ENCODE results near the gene FOXK1.
"Not testable (repeated sequence)": the region's sequence is repeated elsewhere in the genome, so short reads cannot be mapped to it uniquely, and the experiment has no call there.

FOXK1 gene

DNA sequence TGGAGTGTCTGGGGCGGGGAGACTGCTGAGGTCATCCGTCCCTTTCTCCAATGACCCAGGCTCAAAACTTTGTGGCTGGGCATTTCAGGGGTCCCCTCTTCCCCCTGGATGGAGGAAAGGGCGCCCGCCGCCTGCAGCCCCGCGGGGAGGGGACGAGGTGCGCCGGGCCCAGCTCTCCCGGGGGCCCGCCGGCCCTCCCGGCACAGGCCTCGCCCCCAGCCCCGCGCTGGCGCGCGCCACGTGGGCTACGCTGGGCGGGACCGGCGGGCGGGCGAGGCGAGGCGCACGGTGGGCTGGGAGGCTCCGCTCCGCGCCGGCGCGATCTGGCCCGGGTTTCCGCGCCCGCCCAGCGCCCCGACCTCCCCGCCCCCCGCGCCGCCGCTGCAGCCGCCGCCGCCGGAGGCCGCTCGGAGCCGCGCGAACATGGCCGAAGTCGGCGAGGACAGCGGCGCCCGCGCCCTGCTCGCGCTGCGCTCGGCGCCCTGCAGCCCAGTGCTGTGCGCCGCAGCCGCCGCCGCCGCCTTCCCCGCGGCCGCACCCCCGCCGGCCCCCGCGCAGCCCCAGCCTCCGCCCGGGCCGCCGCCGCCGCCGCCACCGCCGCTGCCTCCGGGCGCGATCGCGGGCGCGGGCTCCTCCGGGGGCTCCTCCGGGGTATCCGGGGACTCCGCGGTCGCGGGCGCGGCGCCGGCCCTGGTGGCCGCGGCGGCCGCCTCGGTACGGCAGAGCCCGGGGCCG, at the start of gene FOXK1:
Gene FOXK1, plus strand, starts transcription at position 410 of the 735 bp plus-strand sequence. Its CDS starts 14 bp downstream, at position 424.
- peak; percentile 77 for ATAC-seq
- Mint-ChIP-seq H3K4me3 (peak within 1 kb of the TSS; percentile 98), H3K9me3 (no peaks in the 10 kb centered on the region), H3K27ac (peak within 1 kb of the TSS; percentile 99), H3K4me1 (peaks cover 36% of the 10 kb centered on the region), H3K36me3 (ENCODE audit: low read depth) (peaks cover 12% of the 10 kb centered on the region), H3K27me3 (no peaks in the 10 kb centered on the region)
- DNase-seq: peak; percentile 88

DNA sequence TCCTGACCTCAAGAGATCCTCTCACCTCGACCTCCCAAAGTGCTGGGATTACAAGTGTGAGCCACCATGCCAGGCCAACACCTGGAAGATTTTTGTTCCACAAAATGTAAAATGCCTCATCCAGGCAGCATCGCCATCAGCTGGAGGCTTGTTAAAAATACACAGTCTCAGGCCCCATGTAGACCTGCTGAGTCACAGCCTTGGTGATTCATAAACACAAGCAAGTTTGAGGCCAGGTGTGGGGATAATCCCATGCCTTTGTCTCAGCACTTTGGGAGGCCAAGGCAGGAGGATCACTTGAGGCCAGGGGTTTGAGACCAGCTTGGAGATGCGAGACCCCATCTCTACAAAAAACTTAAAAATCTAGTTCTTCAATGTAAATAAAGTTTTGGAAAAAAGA, 49.1 kb upstream of the FOXK1 start:
- Mint-ChIP-seq H3K36me3 (ENCODE audit: low read depth) (no peaks in the 10 kb centered on the region), H3K27me3 (peaks cover 11% of the 10 kb centered on the region), H3K27ac (no peak overlapping the region), H3K4me3 (no peak overlapping the region), H3K9me3 (no peaks in the 10 kb centered on the region), H3K4me1 (no peaks in the 10 kb centered on the region)
- DNase-seq (no peak), ATAC-seq (peak; percentile 69)

DNA sequence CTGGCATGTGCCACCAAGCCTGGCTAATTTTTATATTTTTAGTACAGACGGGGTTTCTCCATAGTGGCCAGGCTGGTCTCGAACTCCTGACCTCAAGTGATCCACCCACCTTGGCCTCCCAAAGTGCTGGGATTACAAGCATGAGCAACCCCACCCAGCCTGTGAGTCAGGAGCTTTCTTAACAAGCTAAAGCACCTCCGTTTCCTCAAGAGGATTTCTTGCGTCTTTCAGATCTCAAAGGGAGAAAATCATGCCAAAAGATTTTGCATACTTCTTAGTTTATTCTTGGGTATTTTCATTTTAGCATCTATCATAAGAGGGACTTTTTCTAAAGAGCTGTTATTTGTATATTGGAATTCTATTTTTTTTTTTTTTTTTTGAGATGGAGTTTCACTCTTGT, 47.9 kb upstream of the FOXK1 start:
- H3K27me3 Mint-ChIP-seq: peaks cover 11% of the 10 kb centered on the region
- peaks cover 1% of the 10 kb centered on the region for H3K4me1 Mint-ChIP-seq
- DNase-seq (no peak), ATAC-seq (no peak)
- H3K36me3 Mint-ChIP-seq (ENCODE audit: low read depth): no peaks in the 10 kb centered on the region
- no peak overlapping the region for H3K27ac Mint-ChIP-seq
- no peak overlapping the region for H3K4me3 Mint-ChIP-seq
- no peaks in the 10 kb centered on the region for H3K9me3 Mint-ChIP-seq

DNA sequence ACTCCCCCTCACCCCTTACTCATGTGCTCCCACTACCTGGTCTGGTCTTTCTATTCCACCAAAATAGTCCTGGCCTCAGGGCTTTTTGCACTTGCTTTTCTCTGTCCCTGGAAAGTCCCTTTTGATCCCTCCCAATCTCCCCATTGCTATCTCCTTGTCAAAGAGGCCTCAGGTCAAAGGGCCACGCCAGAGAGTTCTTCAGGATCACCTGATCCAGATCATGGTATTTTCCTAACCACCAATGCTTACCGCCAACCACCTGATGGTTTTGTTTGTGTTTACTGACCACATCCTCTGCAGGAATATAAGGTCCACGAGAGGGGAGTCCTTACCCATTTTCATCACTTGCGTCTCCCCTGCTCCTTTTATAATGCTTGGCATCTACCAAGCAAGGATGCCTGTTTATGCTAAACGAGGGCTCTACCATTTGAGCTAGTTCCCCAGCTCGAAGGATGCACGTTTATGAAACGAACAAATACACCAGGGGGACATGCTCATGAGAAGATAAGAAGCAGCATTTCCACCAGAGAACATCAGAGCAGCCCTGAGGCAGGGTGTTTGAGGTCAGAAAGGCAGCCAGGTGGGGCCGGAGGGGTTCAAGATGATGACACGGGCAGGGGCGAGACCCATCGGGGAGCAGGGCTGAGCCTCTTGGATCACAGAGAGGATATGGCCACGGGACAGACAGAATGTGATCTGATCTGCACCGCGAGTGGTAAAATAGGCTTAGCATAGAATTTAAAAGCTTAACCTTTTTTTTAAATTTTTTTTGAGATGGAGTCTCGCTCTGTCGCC, 43.1 kb upstream of the FOXK1 start:
- no peak overlapping the region for H3K27ac Mint-ChIP-seq

DNA sequence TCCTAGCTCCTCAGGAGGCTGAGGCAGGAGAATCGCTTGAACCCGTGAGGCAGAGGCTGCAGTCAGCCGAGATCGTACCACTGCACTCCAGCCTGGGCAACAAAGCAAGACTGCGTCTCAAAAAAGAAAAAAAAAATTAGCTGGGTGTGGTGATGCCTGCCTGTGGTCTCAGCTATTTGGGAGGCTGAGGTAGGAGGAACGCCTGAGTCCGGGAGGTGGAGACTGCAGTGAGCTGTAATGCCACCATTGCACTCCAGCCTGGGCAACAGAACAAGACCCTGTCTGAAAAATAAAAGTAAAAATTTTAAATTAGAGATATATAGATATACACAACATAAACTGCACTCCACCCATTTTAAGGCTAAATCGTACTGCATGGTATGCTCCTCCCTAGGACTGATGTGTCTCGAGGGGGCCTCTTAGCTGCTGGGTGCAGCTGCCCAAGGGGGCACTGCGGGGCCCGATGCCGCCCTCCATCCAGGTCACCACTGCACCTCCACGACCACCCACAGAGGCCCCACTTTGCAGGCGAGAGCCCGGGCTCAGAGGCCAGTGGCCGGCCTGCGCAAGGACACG, 40.9 kb upstream of the FOXK1 start:
- H3K4me1 Mint-ChIP-seq: peaks cover 9% of the 10 kb centered on the region
- H3K9me3 Mint-ChIP-seq: no peaks in the 10 kb centered on the region
- H3K4me3 Mint-ChIP-seq: peak overlapping the region; percentile 72
- H3K27ac Mint-ChIP-seq: peak overlapping the region; percentile 64
- no peaks in the 10 kb centered on the region for H3K36me3 Mint-ChIP-seq (ENCODE audit: low read depth)
- peak; percentile 10 for DNase-seq
- peak; percentile 61 for ATAC-seq
- H3K27me3 Mint-ChIP-seq: no peaks in the 10 kb centered on the region

More for the DNA sequence above, 43.1 kb upstream of the FOXK1 start:
- Mint-ChIP-seq H3K9me3 (no peaks in the 10 kb centered on the region), H3K27me3 (peaks cover 1% of the 10 kb centered on the region), H3K4me3 (no peak overlapping the region), H3K36me3 (ENCODE audit: low read depth) (no peaks in the 10 kb centered on the region), H3K4me1 (peaks cover 9% of the 10 kb centered on the region)
- DNase-seq: no peak
- no peak for ATAC-seq

DNA sequence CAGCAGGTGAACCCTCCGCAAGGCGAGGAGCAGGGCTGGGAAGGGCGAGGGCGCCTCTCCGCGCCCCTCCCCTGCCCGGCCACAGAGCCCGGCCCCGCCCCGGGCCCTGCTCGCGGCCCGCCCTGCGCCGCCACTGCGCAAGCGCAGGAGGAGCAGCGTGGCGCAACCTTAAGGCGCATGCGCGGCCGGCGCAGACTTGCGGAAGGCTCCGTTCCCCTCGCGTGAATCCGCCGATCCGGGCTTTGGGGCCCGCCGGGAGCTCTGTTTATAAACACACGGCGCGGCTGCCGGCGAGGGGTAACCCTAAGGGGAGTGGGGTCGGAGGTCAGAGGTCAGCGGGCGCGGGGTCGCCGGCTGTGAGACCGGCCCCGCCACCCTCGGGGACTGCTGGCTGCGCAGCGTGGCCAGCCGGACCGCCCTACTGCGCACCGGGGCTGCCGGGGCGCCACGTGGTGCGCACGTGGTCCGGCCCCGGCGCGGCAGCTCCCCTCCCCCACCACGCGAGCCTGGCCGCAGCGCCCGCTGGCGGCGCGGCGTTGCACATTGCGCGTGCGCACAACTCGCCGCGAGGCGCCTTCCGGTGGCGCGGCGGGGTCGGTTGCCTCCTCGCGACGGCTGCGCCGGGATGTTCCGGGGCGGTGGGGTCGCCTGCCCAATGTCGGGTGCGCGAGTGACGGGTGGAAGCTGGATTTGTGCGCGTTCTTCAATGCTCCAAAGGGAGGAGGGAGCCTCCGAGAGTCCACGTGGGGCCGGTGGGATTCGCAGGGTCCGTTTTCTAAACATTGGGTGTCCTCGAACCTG, 40.2 kb upstream of the FOXK1 start:
- no peaks in the 10 kb centered on the region for H3K27me3 Mint-ChIP-seq
- H3K36me3 Mint-ChIP-seq (ENCODE audit: low read depth): no peaks in the 10 kb centered on the region
- DNase-seq (peak; percentile 97), ATAC-seq (peak; percentile 90)
- H3K9me3 Mint-ChIP-seq: no peaks in the 10 kb centered on the region
- H3K4me1 Mint-ChIP-seq: peaks cover 9% of the 10 kb centered on the region
- H3K27ac Mint-ChIP-seq: peak overlapping the region; percentile 95
- peak overlapping the region; percentile 88 for H3K4me3 Mint-ChIP-seq

DNA sequence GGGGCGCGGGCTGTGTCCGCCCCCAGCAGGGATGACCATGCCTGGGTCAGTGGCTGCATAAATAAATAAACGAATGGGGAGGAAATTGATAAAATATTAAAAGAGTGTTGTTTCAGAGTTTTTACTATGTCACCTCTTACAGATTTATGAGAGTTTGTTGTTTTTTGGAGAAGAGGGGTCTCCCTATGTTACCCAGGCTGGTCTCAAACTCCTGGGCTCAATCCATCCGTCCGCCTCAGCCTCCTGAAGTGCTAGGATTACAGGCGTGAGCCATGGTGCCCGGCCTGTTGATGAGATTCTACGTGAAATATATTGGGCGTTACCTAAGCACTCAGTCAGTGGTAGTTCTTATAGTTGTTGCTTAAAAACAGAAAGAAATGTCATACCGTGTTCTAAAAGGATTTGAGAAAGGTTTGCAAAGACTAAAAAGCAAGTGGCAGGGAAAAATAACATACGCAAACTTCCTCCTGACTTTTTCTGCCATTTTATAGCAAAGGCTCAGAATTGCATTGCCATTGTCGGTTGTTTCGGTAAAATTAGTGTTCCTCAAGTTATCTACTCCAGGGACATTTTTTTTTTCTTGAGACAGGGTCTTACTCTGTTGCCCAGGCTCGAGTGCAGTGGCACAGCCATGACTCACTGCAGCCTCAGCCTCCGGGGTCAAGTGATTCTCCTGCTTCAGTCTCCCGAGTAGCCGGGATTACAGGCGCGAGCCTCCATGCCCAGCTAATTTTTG, 39.5 kb upstream of the FOXK1 start:
- Mint-ChIP-seq H3K4me1 (peaks cover 9% of the 10 kb centered on the region), H3K4me3 (peak overlapping the region; percentile 88), H3K9me3 (no peaks in the 10 kb centered on the region), H3K27ac (peak overlapping the region; percentile 95), H3K36me3 (ENCODE audit: low read depth) (no peaks in the 10 kb centered on the region), H3K27me3 (no peaks in the 10 kb centered on the region)
- no peak for DNase-seq
- no peak for ATAC-seq

DNA sequence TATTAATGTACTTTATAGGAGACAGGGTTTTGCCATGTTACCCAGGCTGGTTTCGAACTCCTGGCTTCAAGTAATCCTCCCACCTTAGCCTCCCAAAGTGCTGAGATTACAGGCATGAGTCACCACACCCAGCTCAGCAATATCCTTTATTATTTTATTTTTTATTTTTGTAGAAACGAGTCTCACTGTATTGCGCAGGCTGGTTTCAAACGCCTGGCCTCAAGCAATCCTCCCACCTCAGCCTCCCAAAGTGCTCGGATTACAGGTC, 39.0 kb upstream of the FOXK1 start:
- peak overlapping the region; percentile 88 for H3K4me3 Mint-ChIP-seq
- H3K4me1 Mint-ChIP-seq; H3K9me3 Mint-ChIP-seq; H3K27me3 Mint-ChIP-seq; DNase-seq; H3K36me3 Mint-ChIP-seq (ENCODE audit: low read depth); ATAC-seq: not testable (repeated sequence)
- peak overlapping the region; percentile 95 for H3K27ac Mint-ChIP-seq

DNA sequence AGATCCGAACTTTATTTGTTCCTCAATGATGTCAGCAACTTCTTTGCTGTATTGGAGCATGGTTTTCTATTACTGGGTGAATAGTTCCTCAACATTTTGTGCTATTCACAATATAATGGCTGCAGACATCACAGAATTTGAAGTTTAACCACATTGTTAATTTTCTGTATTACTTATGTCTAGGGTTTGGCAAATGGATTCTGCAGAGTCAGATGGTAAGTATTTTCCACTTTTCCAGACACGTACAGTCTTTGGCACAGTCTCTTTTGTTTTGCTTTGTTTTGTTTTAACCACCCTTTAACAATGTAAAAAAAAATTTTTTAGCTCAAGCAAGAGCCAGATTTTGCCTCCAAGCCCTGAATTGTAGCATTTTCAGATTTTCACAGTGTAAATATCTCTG, 36.8 kb upstream of the FOXK1 start:
- H3K27me3 Mint-ChIP-seq: no peaks in the 10 kb centered on the region
- no peak overlapping the region for H3K4me3 Mint-ChIP-seq
- H3K27ac Mint-ChIP-seq: no peak overlapping the region
- no peak for ATAC-seq
- no peaks in the 10 kb centered on the region for H3K9me3 Mint-ChIP-seq
- H3K36me3 Mint-ChIP-seq (ENCODE audit: low read depth): no peaks in the 10 kb centered on the region
- DNase-seq: no peak
- H3K4me1 Mint-ChIP-seq: peaks cover 7% of the 10 kb centered on the region

DNA sequence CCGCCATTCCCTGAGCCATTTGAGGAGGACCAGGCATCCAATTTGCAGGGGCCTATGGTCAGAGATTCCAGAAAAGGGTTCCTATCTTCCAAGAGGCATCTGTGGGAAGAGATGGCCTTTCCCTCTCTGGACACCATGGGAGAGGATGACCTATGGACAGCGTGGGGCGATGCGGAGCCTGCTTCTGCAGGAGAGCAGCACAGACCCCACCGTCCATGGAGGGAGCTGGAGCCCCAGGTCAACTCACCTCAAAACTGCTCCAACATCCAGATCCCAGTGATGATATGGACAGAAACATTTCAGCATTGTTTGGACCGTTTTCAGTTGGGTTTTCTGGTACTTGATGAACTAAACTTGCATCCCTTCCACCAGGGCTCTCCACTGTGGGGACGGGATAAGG, 34.0 kb upstream of the FOXK1 start:
- no peak overlapping the region for H3K4me3 Mint-ChIP-seq
- no peaks in the 10 kb centered on the region for H3K36me3 Mint-ChIP-seq (ENCODE audit: low read depth)
- H3K27me3 Mint-ChIP-seq: no peaks in the 10 kb centered on the region

DNA sequence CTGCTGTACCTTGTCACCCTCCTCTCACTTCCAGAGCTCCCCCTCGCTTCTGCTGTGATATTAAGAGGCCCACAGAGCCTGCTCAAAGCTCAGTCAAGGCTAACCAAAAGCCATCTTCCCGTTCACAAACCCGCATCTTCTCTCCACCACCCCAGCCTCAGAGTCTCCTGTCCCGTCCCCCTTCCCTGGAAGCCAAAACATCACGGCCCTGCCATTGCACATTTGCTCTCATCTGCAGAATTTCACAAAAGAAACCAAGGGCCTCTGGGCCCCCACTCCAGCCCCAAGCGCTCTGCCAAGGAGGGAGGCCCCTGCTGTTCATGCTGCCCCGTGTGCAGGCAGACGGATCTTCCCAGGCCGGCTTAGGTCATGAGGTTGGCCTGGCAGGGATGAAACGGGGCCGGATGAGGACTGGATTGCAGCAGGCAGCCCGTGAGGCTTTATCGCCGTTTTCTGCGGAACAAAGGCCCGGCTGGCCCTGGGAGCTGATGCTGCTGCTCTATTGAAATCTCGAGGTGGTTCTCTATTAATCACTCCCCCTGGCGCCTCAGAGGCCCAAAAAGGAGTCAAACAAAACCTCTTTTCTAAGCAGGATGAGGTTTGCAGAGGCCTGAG, 31.6 kb upstream of the FOXK1 start:
- H3K27ac Mint-ChIP-seq: no peak overlapping the region

More for the DNA sequence above, 34.0 kb upstream of the FOXK1 start:
- Mint-ChIP-seq H3K9me3 (no peaks in the 10 kb centered on the region), H3K4me1 (no peaks in the 10 kb centered on the region), H3K27ac (no peak overlapping the region)
- DNase-seq: no peak
- ATAC-seq: no peak

DNA sequence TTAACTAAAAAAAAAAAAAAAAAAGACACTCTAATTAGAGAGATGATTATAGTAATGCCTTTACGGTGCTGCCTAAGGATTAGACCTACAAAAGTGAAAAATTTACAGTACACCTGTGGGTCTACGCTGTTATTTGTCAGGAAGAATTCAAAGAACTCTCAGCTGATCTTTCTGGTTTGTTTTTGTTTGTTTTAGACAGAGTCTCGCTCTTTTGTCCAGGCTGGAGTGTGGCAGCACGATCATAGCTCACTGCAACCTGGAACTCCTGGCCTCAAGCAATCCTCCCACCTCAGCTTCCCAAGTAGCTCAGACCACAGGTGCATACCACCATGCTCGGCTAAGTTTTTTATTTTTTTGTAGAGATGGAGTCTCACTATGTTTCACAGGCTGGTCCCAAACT, 28.3 kb upstream of the FOXK1 start:
- ATAC-seq (no peak), DNase-seq (no peak)
- H3K9me3 Mint-ChIP-seq: peaks cover 11% of the 10 kb centered on the region
- no peak overlapping the region for H3K4me3 Mint-ChIP-seq
- H3K36me3 Mint-ChIP-seq (ENCODE audit: low read depth): peaks cover 10% of the 10 kb centered on the region
- H3K27ac Mint-ChIP-seq: no peak overlapping the region
- H3K4me1 Mint-ChIP-seq: no peaks in the 10 kb centered on the region
- peaks cover 7% of the 10 kb centered on the region for H3K27me3 Mint-ChIP-seq

More for the DNA sequence above, 31.6 kb upstream of the FOXK1 start:
- Mint-ChIP-seq H3K4me1 (no peaks in the 10 kb centered on the region), H3K27me3 (no peaks in the 10 kb centered on the region), H3K36me3 (ENCODE audit: low read depth) (no peaks in the 10 kb centered on the region), H3K9me3 (no peaks in the 10 kb centered on the region), H3K4me3 (no peak overlapping the region)
- ATAC-seq (no peak), DNase-seq (no peak)

DNA sequence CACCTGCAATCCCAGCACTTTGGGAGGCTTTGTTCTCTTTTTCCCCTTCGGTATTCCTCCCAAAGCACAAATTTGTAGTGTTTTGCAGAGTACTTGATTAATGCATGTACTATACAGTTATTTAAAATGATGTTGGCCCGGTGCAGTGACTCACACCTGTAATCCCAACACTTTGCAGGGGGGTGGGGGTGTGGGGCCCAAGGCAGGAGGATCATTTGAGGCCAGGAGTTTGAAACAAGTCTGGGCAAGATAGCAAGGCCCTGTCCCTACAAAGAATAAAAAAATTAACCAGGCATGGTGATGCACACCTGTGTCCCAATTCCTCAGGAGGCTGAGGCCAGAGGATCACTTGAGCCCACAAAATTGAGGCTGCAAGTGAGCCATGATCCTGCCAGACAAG, 26.8 kb upstream of the FOXK1 start:
- Mint-ChIP-seq H3K27me3 (peaks cover 7% of the 10 kb centered on the region), H3K4me3 (no peak overlapping the region), H3K36me3 (ENCODE audit: low read depth) (peaks cover 10% of the 10 kb centered on the region), H3K4me1 (no peaks in the 10 kb centered on the region), H3K9me3 (peaks cover 19% of the 10 kb centered on the region), H3K27ac (no peak overlapping the region)
- ATAC-seq: no peak
- no peak for DNase-seq

DNA sequence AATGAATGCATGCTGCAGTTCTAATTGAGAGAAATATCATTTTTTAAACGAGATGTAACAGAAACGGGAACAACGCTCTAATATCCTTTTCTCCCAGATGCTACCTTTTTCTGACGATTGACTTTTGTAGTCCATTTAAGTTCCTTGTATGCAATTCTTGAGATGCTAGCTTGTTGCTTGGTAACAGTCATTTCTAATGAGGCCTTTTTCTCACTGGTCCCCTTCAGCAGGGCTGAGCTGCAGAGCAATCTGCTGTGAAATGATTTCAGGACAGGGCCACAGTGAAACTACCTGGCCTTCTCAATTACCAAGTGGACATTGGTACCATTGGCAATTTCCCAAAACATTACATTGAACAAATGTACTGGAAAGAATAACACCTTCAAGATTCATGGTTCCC, 26.2 kb upstream of the FOXK1 start:
- Mint-ChIP-seq H3K9me3 (peaks cover 20% of the 10 kb centered on the region), H3K4me1 (no peaks in the 10 kb centered on the region), H3K27me3 (peaks cover 7% of the 10 kb centered on the region), H3K27ac (no peak overlapping the region), H3K36me3 (ENCODE audit: low read depth) (peaks cover 12% of the 10 kb centered on the region), H3K4me3 (no peak overlapping the region)
- DNase-seq (no peak), ATAC-seq (no peak)

Measured in activated naive CD8-positive, alpha-beta T cell treated with anti-CD3 and anti-CD28 coated beads, Interleukin-2, amount 50 U/mL, for 24 hours (primary cell).